H9 (cell line): Measurements from ENCODE around the gene CAB39. TPM values are rescaled to one million over a fixed set of nuclear protein-coding genes. Genes with fewer than 3 reads are reported as not detected.

Experiments
- DNase-seq: peaks from one replicate; pipeline ENCODE4 v3.0.0-alpha.2; 2017
- H2AFZ ChIP-seq: one replicate; pipeline ENCODE4 v1.6.1; 2013; ENCODE audit warnings: mild to moderate bottlenecking, low read length, control low read depth, moderate library complexity
- H2AK5ac ChIP-seq: 2 replicates; pipeline ENCODE4 v1.6.1; 2013; ENCODE audit warnings: low read length, control low read depth, mixed read lengths; ENCODE audit not compliant: insufficient read length
- H2BK120ac ChIP-seq: one replicate; pipeline ENCODE4 v1.6.1; 2013; ENCODE audit warnings: low read depth, mild to moderate bottlenecking, low read length, control low read depth, inconsistent platforms; ENCODE audit not compliant: poor library complexity, severe bottlenecking
- H2BK12ac ChIP-seq: 2 replicates; pipeline ENCODE4 v1.6.1; 2013; ENCODE audit warnings: low read length, control low read depth, mixed read lengths, low read depth; ENCODE audit not compliant: insufficient read length
- H2BK15ac ChIP-seq: 2 replicates; pipeline ENCODE4 v1.6.1; 2013; ENCODE audit warnings: low read depth, low read length, control low read depth
- H2BK20ac ChIP-seq: one replicate; pipeline ENCODE4 v1.6.1; 2013; ENCODE audit warnings: low read depth, mild to moderate bottlenecking, low read length, control low read depth, inconsistent platforms; ENCODE audit not compliant: poor library complexity, severe bottlenecking
- H2BK5ac ChIP-seq: 2 replicates; pipeline ENCODE4 v1.6.1; 2013; ENCODE audit warnings: low read length, control low read depth, mixed read lengths; ENCODE audit not compliant: insufficient read length
- H3K14ac ChIP-seq: 2 replicates; pipeline ENCODE4 v1.6.1; 2013; ENCODE audit warnings: low read length, control low read depth; ENCODE audit not compliant: insufficient read depth
- H3K18ac ChIP-seq: 2 replicates; pipeline ENCODE4 v1.6.1; 2013; ENCODE audit warnings: low read depth, mild to moderate bottlenecking, mixed read lengths, low read length, control low read depth; ENCODE audit not compliant: insufficient read length
- H3K23ac ChIP-seq: 2 replicates; pipeline ENCODE4 v1.6.1; 2013; ENCODE audit warnings: low read length, control low read depth, mixed read lengths, low read depth; ENCODE audit not compliant: insufficient read length
- H3K23me2 ChIP-seq: 2 replicates; pipeline ENCODE4 v1.6.1; 2013; ENCODE audit warnings: low read depth, mild to moderate bottlenecking, mixed read lengths, low read length, control low read depth; ENCODE audit not compliant: insufficient read length, poor library complexity, severe bottlenecking
- H3K27ac ChIP-seq: 2 replicates; pipeline ENCODE4 v1.5.1; 2013; ENCODE audit warnings: low read length, control low read depth, mixed read lengths, low read depth; ENCODE audit not compliant: insufficient read length
- H3K27me3 ChIP-seq: 2 replicates; pipeline ENCODE4 v1.6.1; 2013; ENCODE audit warnings: low read length, control low read depth, inconsistent platforms; ENCODE audit not compliant: insufficient read depth
- H3K4ac ChIP-seq: 2 replicates; pipeline ENCODE4 v1.6.1; 2013; ENCODE audit warnings: low read depth, mild to moderate bottlenecking, control low read depth, inconsistent platforms, low read length, moderate library complexity
- H3K4me1 ChIP-seq: 2 replicates; pipeline ENCODE4 v1.6.1; 2013; ENCODE audit warnings: low read length, control low read depth, inconsistent platforms; ENCODE audit not compliant: insufficient read depth
- H3K4me2 ChIP-seq: 2 replicates; pipeline ENCODE4 v1.6.1; 2013; ENCODE audit warnings: low read length, control low read depth, mixed read lengths; ENCODE audit not compliant: insufficient read length, insufficient read depth
- H3K56ac ChIP-seq: 2 replicates; pipeline ENCODE4 v1.6.1; 2013; ENCODE audit warnings: low read depth, mild to moderate bottlenecking, mixed read lengths, low read length, control low read depth; ENCODE audit not compliant: insufficient read length
- H3K79me1 ChIP-seq: 2 replicates; pipeline ENCODE4 v1.6.1; 2013; ENCODE audit warnings: low read depth, mild to moderate bottlenecking, moderate library complexity, low read length, control low read depth, inconsistent platforms; ENCODE audit not compliant: insufficient read depth, poor library complexity, severe bottlenecking
- H3K79me2 ChIP-seq: 2 replicates; pipeline ENCODE4 v1.6.1; 2013; ENCODE audit warnings: low read length, control low read depth, inconsistent platforms; ENCODE audit not compliant: insufficient read depth
- H3K9ac ChIP-seq: 2 replicates; pipeline ENCODE4 v1.6.1; 2013; ENCODE audit warnings: low read length, control low read depth, mixed read lengths; ENCODE audit not compliant: insufficient read length; ENCODE audit errors: extremely low read depth
- H3K9me3 ChIP-seq: one replicate; pipeline ENCODE4 v1.6.1; 2013; ENCODE audit warnings: low read depth, low read length, inconsistent platforms; ENCODE audit not compliant: control insufficient read depth
- H3T11ph ChIP-seq: one replicate; pipeline ENCODE4 v1.6.1; 2013; ENCODE audit warnings: mild to moderate bottlenecking, low read length, control low read depth, inconsistent platforms
- H4K20me1 ChIP-seq: one replicate; pipeline ENCODE4 v1.6.1; 2013; ENCODE audit not compliant: control insufficient read depth, insufficient read length, insufficient read depth
- H4K5ac ChIP-seq: 2 replicates; pipeline ENCODE4 v1.6.1; 2013; ENCODE audit warnings: low read depth, mild to moderate bottlenecking, mixed read lengths, low read length, control low read depth; ENCODE audit not compliant: insufficient read length
- H4K8ac ChIP-seq: replicated peaks from 2 replicates; pipeline ENCODE4 v1.6.1; 2013; ENCODE audit warnings: low read length, control low read depth, mixed read lengths, low read depth; ENCODE audit not compliant: insufficient read length
- H4K91ac ChIP-seq: 2 replicates; pipeline ENCODE4 v1.6.1; 2013; ENCODE audit warnings: low read depth, mild to moderate bottlenecking, moderate library complexity, mixed read lengths, low read length, control low read depth; ENCODE audit not compliant: insufficient read length
- H3K27ac Mint-ChIP-seq, 3 experiments: 2 replicates in 2 of 3; 3 replicates in 1 of 3; pipeline ENCODE4 v1.8.0; 2020 to 2021; ENCODE audit warnings: mixed read lengths in 3 of 3, mild to moderate bottlenecking in 1 of 3, moderate library complexity in 1 of 3
- H3K27me3 Mint-ChIP-seq: 2 replicates; pipeline ENCODE4 v1.8.0; 2021; ENCODE audit warnings: low read depth, mild to moderate bottlenecking, moderate library complexity, mixed read lengths
- H3K36me3 Mint-ChIP-seq, 3 experiments: 2 replicates in 2 of 3; 3 replicates in 1 of 3; pipeline ENCODE4 v1.8.0; 2020 to 2021; ENCODE audit warnings: low read depth in 3 of 3, mixed read lengths in 3 of 3; ENCODE audit not compliant: insufficient read depth in 1 of 3
- H3K4me1 Mint-ChIP-seq, 2 experiments: 2 replicates each; pipeline ENCODE4 v1.8.0; 2020; ENCODE audit warnings: mixed read lengths in 2 of 2
- H3K4me3 Mint-ChIP-seq, 2 experiments: 2 replicates in 1 of 2; 3 replicates in 1 of 2; pipeline ENCODE4 v1.8.0; 2020 to 2021; ENCODE audit warnings: mild to moderate bottlenecking in 2 of 2, mixed read lengths in 2 of 2, moderate library complexity in 1 of 2
- H3K9me3 Mint-ChIP-seq, 2 experiments: 2 replicates in 1 of 2; 3 replicates in 1 of 2; pipeline ENCODE4 v1.8.0; 2020; ENCODE audit warnings: mild to moderate bottlenecking in 2 of 2, mixed read lengths in 2 of 2, moderate library complexity in 1 of 2
- CTCF ChIP-seq: fragments of 200-600 bp; sonication (generic); conservative IDR thresholded peaks from 3 replicates; pipeline ENCODE4 v1.8.0; 2021; ENCODE audit warnings: antibody characterized with exemption, mild to moderate bottlenecking
- WGBS: extraction: QIAGEN DNeasy Blood & Tissue Kit; methylation state at CpG from one replicate; pipeline ENCODE4 v1.1.7; 2013; ENCODE audit warnings: missing lambda C conversion rate, low lambda C conversion rate, mixed read lengths; ENCODE audit not compliant: insufficient read length; ENCODE audit errors: extremely low coverage; 5-methylcytosine and 5-hydroxymethylcytosine counted together
- total RNA-seq: library from RNA; stranded (reverse); gene quantifications from 2 replicates; pipeline ENCODE4 v1.2.1, GENCODE V29; 2021

CAB39 gene
- total RNA-seq, 1 experiment from 2014 or later = 42.7 TPM

- no CpG with 5 or more reads among the region's 4 CpGs for WGBS
- Histone ChIP-seq H3K79me1 (no peaks in the 10 kb centered on the region), H2BK120ac (no peak overlapping the region), H3K23ac (no peak overlapping the region), H3K27me3 (no peaks in the 10 kb centered on the region), H2BK12ac (no peak overlapping the region), H3K27ac (no peak overlapping the region), H2BK20ac (no peak overlapping the region), H3K14ac (no peak overlapping the region), H3K4ac (no peak overlapping the region), H3K4me2 (no peak overlapping the region), H3K18ac (no peak overlapping the region), H3T11ph (no peak overlapping the region), H3K56ac (no peak overlapping the region), H3K79me2 (peaks cover 2% of the 10 kb centered on the region; the same call in 1 of the 2 replicates), H4K5ac (no peak overlapping the region), H2AK5ac (no peak overlapping the region), H4K8ac (no peak overlapping the region), H3K4me1 (peaks cover under 1% of the 10 kb centered on the region), H3K9me3 (no peaks in the 10 kb centered on the region), H4K20me1 (no peaks in the 10 kb centered on the region), H4K91ac (no peak overlapping the region), H2BK15ac (no peak overlapping the region), H2AFZ (no peak overlapping the region), H3K9ac (no peak overlapping the region), H3K23me2 (no peaks in the 10 kb centered on the region), H2BK5ac (no peak overlapping the region)
- Mint-ChIP-seq H3K4me3 (no peak overlapping the region), H3K36me3 (peaks cover 36 to 42% (median 40%) of the 10 kb centered on the region in 3 experiments), H3K27ac (peak overlapping the region in 1 of 3 experiments; percentile 9; a peak in 1 of 7 replicates), H3K9me3 (peaks cover 4 to 5% of the 10 kb centered on the region in 2 experiments; a peak in 1 of 5 replicates), H3K27me3 (no peaks in the 10 kb centered on the region; the same call in 1 of the 2 replicates), H3K4me1 (peaks cover 4 to 9% of the 10 kb centered on the region in 2 experiments)
- peak; percentile 82 for TF ChIP-seq CTCF
- no peak for DNase-seq
Measured at GRCh38 chr2:230798769-230799399, 86.2 kb downstream of the CAB39 start.
